Spinal cord (tissue), 10 donors: Measurements from ENCODE around the gene AKT2. TPM values are rescaled to one million over a fixed set of nuclear protein-coding genes. Genes with fewer than 3 reads are reported as not detected.

Experiments
- DNase-seq, 6 donors: peaks; one replicate each; pipeline versions ENCODE4 v3.0.0 to v3.0.0-alpha.2; 2013 to 2015; ENCODE audit warnings: low spot score in 6 of 6, low read depth in 4 of 6
- H3K27ac ChIP-seq: one replicate; pipeline ENCODE4 v1.5.1; 2013; ENCODE audit warnings: low read depth, low read length, control low read depth
- H3K27me3 ChIP-seq: one replicate; pipeline ENCODE4 v1.6.1; 2013; ENCODE audit warnings: low read length; ENCODE audit not compliant: control insufficient read depth, insufficient read depth
- H3K36me3 ChIP-seq: one replicate; pipeline ENCODE4 v1.6.1; 2013; ENCODE audit warnings: low read length; ENCODE audit not compliant: control insufficient read depth, insufficient read depth
- H3K4me1 ChIP-seq: one replicate; pipeline ENCODE4 v1.6.1; 2013; ENCODE audit warnings: low read length; ENCODE audit not compliant: control insufficient read depth, insufficient read depth
- H3K4me3 ChIP-seq: one replicate; pipeline ENCODE4 v1.5.1; 2013; ENCODE audit warnings: low read depth, low read length, control low read depth
- H3K9me3 ChIP-seq: one replicate; pipeline ENCODE4 v1.6.1; 2013; ENCODE audit warnings: low read length; ENCODE audit not compliant: control insufficient read depth, insufficient read depth
- WGBS: methylation state at CpG from one replicate; pipeline ENCODE4 v1.1.5; 2013; ENCODE audit warnings: missing lambda C conversion rate; ENCODE audit not compliant: insufficient coverage; 5-methylcytosine and 5-hydroxymethylcytosine counted together
- polyA plus RNA-seq, 2 donors: library from polyadenylated mRNA; unstranded; fragments of 120-200 nt; gene quantifications; one replicate each; pipeline ENCODE4 v1.2.1, GENCODE V29; 2013; ENCODE audit not compliant: insufficient read length in 2 of 2
- total RNA-seq, 2 donors: library from RNA; depleted of rRNA in 1 of 2; stranded (reverse); fragments of 120-200 nt in 1 of 2; fragments of >200 nt in 1 of 2; gene quantifications; one replicate each; pipeline versions ENCODE4 v1.2.3 to v1.2.4, GENCODE V29; 2013 to 2014
- donor health status: healthy.

AKT2 gene
- total and polyA plus RNA-seq, 4 donors, result 62.8 to 210 (median 140) TPM

DNA sequence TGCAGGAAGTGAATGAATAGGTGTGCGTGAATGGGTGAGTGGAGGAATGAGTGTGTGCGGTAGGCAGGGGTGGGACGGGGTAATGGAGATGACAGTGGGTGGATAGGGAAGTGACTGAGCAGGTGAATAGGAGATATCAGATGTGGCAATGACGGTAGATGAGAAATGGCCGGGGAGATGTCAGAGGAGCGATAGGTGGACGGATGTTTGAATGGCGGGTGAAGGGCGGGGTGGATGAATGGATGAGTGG, 68.4 kb downstream of the AKT2 start:
- 21% methylated on average over 9 of the region's 9 CpGs for WGBS
- peaks cover 23% of the 10 kb centered on the region for H3K27me3 ChIP-seq
- peaks cover 41% of the 10 kb centered on the region for H3K36me3 ChIP-seq
- H3K9me3 ChIP-seq, result no peaks in the 10 kb centered on the region
- H3K4me3 ChIP-seq, result no peak overlapping the region
- peak in 1 of 6 donors; percentile 9 for DNase-seq
- H3K27ac ChIP-seq, result no peak overlapping the region
- H3K4me1 ChIP-seq, result peaks cover 35% of the 10 kb centered on the region

DNA sequence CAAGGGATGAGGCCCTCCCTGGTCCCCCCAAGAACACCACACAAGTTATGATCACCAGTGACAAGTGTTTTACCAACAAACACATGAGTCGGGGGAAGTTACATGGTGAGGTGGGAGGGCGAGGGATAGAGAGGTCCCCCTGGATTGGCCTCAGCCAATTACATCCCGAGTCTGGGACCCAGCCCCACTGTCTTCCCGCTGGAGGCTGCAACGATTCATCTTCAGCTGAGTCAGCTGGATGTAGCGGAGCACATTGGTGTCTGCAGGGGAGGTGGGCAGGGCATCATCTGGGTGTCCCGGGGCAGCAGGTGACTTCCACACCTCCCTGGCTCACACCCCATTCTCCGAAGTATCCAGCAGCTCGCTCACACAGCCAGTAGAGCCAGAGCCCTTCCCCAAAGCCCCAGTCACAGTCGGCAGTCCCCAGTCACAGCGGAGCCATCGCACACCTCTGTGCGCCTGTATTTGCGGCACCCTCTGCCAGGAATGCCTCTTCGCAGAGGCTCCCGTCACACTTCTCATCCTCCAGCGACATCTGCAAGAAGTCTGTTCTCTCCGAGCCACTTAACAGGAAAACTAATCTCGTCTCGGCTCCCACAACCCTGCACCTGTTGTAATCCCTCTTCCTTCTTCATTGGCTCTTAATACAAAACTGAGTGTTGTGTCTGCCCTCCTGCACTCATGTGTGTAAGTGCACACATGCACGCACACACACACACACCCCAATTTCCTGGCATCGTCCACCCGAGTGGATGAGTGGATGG, 69.0 kb downstream of the AKT2 start:
- DNase-seq, result peak in 1 of 6 donors; percentile 48
- Histone ChIP-seq H3K27ac (no peak overlapping the region), H3K36me3 (peaks cover 44% of the 10 kb centered on the region), H3K9me3 (no peaks in the 10 kb centered on the region), H3K4me1 (peaks cover 35% of the 10 kb centered on the region), H3K4me3 (no peak overlapping the region), H3K27me3 (peaks cover 23% of the 10 kb centered on the region)
- WGBS, result 35% methylated on average over 19 of the region's 23 CpGs

DNA sequence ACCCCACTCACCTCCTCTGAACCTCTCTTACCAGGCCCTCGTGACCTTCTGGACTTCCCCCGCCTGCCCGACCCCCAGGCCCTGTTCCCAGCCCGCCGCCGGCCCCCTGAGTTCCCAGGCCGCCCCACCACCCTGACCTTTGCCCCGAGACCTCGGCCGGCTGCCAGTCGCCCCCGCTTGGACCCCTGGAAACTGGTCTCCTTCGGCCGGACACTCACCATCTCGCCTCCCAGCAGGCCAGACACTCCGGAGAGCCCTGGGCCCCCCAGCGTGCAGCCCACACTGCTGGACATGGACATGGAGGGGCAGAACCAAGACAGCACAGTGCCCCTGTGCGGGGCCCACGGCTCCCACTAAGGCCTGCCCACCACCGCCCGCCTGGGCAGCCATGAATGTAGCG, 70.2 kb downstream of the AKT2 start:
- Histone ChIP-seq H3K27me3 (peaks cover 23% of the 10 kb centered on the region), H3K27ac (no peak overlapping the region), H3K9me3 (no peaks in the 10 kb centered on the region), H3K4me3 (no peak overlapping the region), H3K36me3 (peaks cover 56% of the 10 kb centered on the region), H3K4me1 (peaks cover 35% of the 10 kb centered on the region)
- no peak for DNase-seq
- 90% methylated on average over 17 of the region's 22 CpGs for WGBS

DNA sequence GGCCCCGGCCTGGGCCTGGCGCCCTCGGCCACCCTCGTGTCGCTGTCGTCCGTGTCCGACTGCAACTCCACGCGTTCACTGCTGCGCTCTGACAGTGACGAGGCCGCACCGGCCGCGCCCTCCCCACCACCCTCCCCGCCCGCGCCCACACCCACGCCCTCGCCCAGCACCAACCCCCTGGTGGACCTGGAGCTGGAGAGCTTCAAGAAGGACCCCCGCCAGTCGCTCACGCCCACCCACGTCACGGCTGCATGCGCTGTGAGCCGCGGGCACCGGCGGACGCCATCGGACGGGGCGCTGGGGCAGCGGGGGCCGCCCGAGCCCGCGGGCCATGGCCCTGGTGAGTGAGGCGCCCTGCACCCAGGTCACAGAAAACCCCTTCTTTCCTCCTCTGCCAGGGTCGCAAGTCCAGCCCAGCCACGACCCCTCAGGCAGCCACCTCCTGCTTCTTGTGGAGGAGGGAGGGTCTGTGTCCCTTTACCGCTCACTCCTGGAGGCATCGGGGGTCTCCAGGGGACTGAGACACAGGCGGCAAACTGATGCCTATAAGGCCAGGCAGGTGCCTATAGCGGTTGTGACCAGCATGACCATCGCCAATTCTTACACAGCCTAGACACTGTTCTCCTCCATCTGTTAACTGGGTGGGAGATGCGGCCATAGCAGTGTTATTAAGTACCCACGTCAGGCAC, 71.1 kb downstream of the AKT2 start:
- Histone ChIP-seq H3K27ac (no peak overlapping the region), H3K4me3 (no peak overlapping the region), H3K36me3 (peaks cover 65% of the 10 kb centered on the region), H3K9me3 (no peaks in the 10 kb centered on the region), H3K4me1 (peaks cover 35% of the 10 kb centered on the region), H3K27me3 (peaks cover 20% of the 10 kb centered on the region)
- WGBS, result 93% methylated on average over 24 of the region's 50 CpGs
- DNase-seq, result no peak

DNA sequence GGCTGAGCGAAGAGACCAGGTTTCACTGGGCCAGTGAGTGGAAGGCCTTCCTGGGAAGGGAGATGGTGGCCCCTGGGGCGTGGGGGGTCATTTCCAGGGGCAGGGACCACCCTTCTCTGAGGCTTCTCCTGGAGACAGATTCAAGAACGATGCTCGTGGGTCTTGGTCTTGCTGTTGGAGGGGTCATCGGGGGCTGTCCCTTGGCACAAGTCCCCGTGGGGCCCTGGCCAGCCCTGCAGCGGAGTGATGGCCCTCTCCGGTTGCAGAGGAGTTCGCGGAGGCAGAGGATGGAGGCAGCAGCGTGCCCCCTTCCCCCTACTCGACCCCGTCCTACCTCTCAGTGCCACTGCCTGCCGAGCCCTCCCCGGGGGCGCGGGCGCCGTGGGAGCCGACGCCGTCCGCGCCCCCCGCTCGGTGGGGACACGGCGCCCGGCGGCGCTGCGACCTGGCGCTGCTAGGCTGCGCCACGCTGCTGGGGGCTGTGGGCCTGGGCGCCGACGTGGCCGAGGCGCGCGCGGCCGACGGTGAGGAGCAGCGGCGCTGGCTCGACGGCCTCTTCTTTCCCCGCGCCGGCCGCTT, 71.8 kb downstream of the AKT2 start:
- no peak overlapping the region for H3K27ac ChIP-seq
- 82% methylated on average over 42 of the region's 53 CpGs for WGBS
- H3K9me3 ChIP-seq, result no peaks in the 10 kb centered on the region
- H3K4me3 ChIP-seq, result no peak overlapping the region
- H3K36me3 ChIP-seq, result peaks cover 71% of the 10 kb centered on the region
- peaks cover 31% of the 10 kb centered on the region for H3K4me1 ChIP-seq
- DNase-seq, result no peak
- H3K27me3 ChIP-seq, result peaks cover 17% of the 10 kb centered on the region

DNA sequence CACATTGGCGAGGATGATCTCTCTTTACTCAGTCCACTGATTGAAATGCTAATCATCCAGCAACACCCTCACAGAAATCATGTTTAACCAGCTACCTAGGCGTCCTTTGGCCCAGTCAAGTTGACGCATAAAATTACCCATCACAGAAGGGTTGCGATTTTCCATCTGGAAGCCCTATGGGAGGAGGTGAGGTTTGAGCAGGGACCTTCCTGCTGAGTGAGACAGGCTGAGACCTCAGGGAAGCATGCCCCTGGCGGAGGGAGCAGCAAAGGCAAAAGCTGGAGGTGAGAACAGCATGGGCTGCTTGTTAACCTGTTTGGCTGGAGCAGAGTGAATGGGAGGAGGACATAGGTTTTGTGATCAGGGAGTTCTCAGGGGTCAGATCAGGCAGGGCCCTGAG, 74.3 kb downstream of the AKT2 start:
- Histone ChIP-seq H3K4me3 (no peak overlapping the region), H3K36me3 (peaks cover 75% of the 10 kb centered on the region), H3K9me3 (no peaks in the 10 kb centered on the region), H3K27me3 (no peaks in the 10 kb centered on the region), H3K4me1 (peaks cover 12% of the 10 kb centered on the region), H3K27ac (no peak overlapping the region)
- DNase-seq, result no peak
- WGBS, result 83% methylated on average over 3 of the region's 5 CpGs

DNA sequence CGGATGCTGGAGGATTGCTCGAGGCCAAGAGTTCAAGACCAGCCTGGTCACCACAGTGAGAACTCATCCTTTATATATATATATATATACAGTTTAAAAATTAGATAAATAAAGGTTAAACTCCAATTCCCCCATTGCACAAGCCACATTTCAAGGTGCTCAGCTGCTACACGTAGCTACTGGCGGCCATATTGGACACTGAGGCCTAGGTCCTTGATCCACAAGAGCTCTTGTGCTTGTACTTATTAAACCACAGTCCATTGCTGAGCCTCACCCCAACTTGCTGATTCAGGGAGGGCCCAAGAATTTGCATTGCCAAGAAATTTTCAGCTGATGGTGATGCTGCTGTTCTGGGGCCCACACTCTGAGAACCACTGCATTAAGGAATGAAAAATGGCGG, 76.5 kb downstream of the AKT2 start:
- no peak for DNase-seq
- Histone ChIP-seq H3K4me3 (no peak overlapping the region), H3K27ac (no peak overlapping the region), H3K9me3 (no peaks in the 10 kb centered on the region), H3K36me3 (peaks cover 78% of the 10 kb centered on the region), H3K27me3 (no peaks in the 10 kb centered on the region), H3K4me1 (peaks cover 10% of the 10 kb centered on the region)
- 100% methylated on average over 2 of the region's 5 CpGs for WGBS

DNA sequence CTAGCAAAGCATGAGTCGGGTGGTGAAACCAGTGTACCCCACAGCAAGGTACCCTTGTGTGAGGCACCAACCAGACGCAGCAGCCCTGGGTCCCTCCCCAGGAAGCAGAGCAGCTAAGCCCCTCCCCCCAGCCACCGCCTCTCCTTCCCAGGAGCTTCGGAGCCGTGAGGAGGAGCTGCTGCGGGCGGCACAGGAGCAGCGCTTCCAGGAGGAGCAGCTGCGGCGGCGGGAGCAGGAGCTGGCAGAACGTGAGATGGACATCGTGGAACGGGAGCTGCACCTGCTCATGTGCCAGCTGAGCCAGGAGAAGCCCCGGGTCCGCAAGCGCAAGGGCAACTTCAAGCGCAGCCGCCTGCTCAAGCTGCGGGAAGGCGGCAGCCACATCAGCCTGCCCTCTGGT, 79.4 kb downstream of the AKT2 start:
- Histone ChIP-seq H3K36me3 (peaks cover 76% of the 10 kb centered on the region), H3K9me3 (no peaks in the 10 kb centered on the region), H3K4me1 (no peaks in the 10 kb centered on the region), H3K27me3 (no peaks in the 10 kb centered on the region), H3K4me3 (no peak overlapping the region), H3K27ac (no peak overlapping the region)
- 95% methylated on average over 21 of the region's 21 CpGs for WGBS
- DNase-seq, result no peak

DNA sequence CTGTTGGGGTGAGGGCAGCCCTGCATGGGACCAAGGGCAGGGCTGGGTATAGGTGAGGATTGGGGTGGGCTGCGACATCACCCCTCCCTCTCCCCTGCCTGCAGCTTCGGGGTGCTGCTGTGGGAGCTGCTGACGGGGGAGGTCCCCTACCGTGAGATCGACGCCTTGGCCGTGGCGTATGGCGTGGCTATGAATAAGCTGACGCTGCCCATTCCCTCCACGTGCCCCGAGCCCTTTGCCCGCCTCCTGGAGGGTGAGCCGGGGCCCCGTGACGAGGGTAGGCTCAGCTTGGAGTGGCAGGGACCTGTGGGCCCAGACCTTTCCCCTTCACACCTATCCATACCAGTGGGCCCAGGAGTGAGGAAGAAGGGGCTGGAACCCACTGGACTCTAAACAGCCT, 80.8 kb downstream of the AKT2 start:
- WGBS, result 100% methylated on average over 11 of the region's 16 CpGs
- Histone ChIP-seq H3K27me3 (no peaks in the 10 kb centered on the region), H3K4me3 (no peak overlapping the region), H3K9me3 (no peaks in the 10 kb centered on the region), H3K36me3 (peaks cover 74% of the 10 kb centered on the region), H3K4me1 (no peaks in the 10 kb centered on the region), H3K27ac (no peak overlapping the region)
- DNase-seq, result no peak
